Body of pancreas (tissue), 4 donors: ENCODE data around the gene TBL1Y. TPM values are rescaled to one million over a fixed set of nuclear protein-coding genes. Genes with fewer than 3 reads are reported as not detected.

Experiments used
- ATAC-seq: fragments of 150-250 bp; one replicate; pipeline ENCODE4 v1.9.1; 2016
- DNase-seq, 4 donors: peaks; one replicate each; pipeline ENCODE4 v3.0.0-alpha.2; 2019
- H3K27ac ChIP-seq, 4 donors: fragments of 200-600 bp; sonication (generic); 1 replicate in 3 of 4; 2 replicates in 1 of 4; pipeline versions ENCODE4 v1.5.1 to v1.6.1; 2016 to 2019; ENCODE audit warnings: mild to moderate bottlenecking in 1 of 4, mixed read lengths in 1 of 4, moderate library complexity in 1 of 4
- H3K27me3 ChIP-seq, 2 donors: fragments of 200-600 bp; sonication (generic); one replicate each; pipeline ENCODE4 v1.6.0; 2016; ENCODE audit warnings: mild to moderate bottlenecking in 1 of 2
- H3K36me3 ChIP-seq, 2 donors: fragments of 200-600 bp; sonication (generic); replicated peaks in 1 of 2; 2 replicates each; pipeline ENCODE4 v1.5.1; 2016; ENCODE audit warnings: low read depth in 2 of 2; ENCODE audit not compliant: insufficient read depth in 1 of 2
- H3K4me1 ChIP-seq: fragments of 200-600 bp; sonication (generic); one replicate; pipeline ENCODE4 v1.6.0; 2016
- H3K4me3 ChIP-seq, 2 donors: fragments of 200-600 bp; sonication (generic); 1 replicate in 1 of 2; 2 replicates in 1 of 2; pipeline ENCODE4 v1.5.1; 2016 to 2019
- H3K9me3 ChIP-seq, 3 donors: fragments of 200-600 bp; sonication (generic); 1 replicate in 2 of 3; 2 replicates in 1 of 3; pipeline ENCODE4 v1.5.1; 2016
- POLR2A ChIP-seq, 3 donors: fragments of 450-650 bp; IDR thresholded peaks; one replicate each; pipeline ENCODE4 v1.6.1; 2016; ENCODE audit warnings: antibody characterized with exemption in 3 of 3, mild to moderate bottlenecking in 2 of 3
- WGBS, 2 donors: methylation state at CpG; one replicate each; pipeline ENCODE4 v1.1.5; 2017; 5-methylcytosine and 5-hydroxymethylcytosine counted together
- intact Hi-C: fragments of 100-400 bp; cut with DNase I; formaldehyde crosslinking; loops from one replicate; pipeline ENCODE4 v1.15.1; 2023
- total RNA-seq, 2 donors: library from RNA; depleted of rRNA; stranded (reverse); fragments of >200 nt; gene quantifications; one replicate each; pipeline ENCODE4 v1.1.0, GENCODE V29; 2016
- TF ChIP-seq, protein P1 (sequence below), 7 experiments: fragments of 450-650 bp in 4 of 7; fragments of 200-600 bp in 3 of 7; sonication (generic) in 3 of 7; IDR thresholded peaks; one replicate each; pipeline ENCODE4 v1.5.1; 2016 to 2019; ENCODE audit warnings: antibody characterized with exemption in 7 of 7

Gene TBL1Y
- total RNA-seq, 2 donors from 2014 or later = not detected

DNA sequence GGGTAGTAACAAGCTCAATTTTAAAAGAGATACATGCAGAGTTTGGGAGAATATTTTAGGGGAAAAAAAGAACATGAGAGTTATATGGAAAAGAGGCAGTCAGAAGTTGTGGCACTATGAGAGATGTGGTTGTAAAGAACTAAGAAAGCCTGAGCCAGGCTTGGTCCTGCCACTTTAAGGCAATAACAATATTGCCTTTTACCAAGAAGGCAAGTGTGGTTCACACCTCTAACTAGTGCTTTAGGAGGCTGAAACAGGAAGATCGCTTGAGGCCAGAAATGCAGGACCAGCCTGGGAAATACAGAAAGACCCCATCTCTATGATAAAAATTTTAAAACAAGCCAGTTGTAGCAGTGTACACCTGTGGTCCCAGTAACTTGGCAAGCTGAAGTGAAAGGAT, 192.2 kb downstream of the TBL1Y start:
- H3K27me3 ChIP-seq = no peaks in the 10 kb centered on the region

DNA sequence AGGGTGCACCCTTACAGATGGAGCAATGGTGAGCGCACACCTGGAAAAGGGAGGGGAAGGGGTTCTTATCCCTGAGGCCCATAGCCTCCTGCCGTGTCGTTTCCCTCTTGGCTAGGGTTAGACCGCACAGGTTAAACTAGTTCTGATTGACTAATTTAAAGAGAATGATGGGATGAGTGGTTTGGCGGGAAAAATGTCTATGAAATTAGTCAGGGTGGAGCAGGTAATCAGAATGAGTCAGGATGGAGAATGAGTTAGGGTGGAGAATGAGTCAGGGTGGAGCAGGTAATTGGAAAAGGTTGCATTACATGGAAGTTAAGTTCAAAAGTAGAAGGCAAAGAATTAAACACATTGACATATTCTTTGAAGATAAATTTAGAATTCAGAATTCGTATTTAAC, 196.7 kb downstream of the TBL1Y start:
- Histone ChIP-seq H3K36me3 (no peaks in the 10 kb centered on the region), H3K4me3 (no peak overlapping the region), H3K27ac (no peak overlapping the region), H3K9me3 (no peaks in the 10 kb centered on the region), H3K4me1 (no peaks in the 10 kb centered on the region), H3K27me3 (no peaks in the 10 kb centered on the region)
- no peak for ATAC-seq
- WGBS, 2 donors = 85 to 94% methylated on average over 5 to 6 of the region's 6 CpGs
- no peak for DNase-seq
- intact Hi-C loops = no loop called here
- TF ChIP-seq, protein P1, sequence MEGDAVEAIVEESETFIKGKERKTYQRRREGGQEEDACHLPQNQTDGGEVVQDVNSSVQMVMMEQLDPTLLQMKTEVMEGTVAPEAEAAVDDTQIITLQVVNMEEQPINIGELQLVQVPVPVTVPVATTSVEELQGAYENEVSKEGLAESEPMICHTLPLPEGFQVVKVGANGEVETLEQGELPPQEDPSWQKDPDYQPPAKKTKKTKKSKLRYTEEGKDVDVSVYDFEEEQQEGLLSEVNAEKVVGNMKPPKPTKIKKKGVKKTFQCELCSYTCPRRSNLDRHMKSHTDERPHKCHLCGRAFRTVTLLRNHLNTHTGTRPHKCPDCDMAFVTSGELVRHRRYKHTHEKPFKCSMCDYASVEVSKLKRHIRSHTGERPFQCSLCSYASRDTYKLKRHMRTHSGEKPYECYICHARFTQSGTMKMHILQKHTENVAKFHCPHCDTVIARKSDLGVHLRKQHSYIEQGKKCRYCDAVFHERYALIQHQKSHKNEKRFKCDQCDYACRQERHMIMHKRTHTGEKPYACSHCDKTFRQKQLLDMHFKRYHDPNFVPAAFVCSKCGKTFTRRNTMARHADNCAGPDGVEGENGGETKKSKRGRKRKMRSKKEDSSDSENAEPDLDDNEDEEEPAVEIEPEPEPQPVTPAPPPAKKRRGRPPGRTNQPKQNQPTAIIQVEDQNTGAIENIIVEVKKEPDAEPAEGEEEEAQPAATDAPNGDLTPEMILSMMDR (IDR thresholded peaks at IDR 0.05) = no peak
- no peak for TF ChIP-seq POLR2A (IDR thresholded peaks at IDR 0.05)

More for the DNA sequence above, 192.2 kb downstream of the TBL1Y start:
- Histone ChIP-seq H3K27ac (no peak overlapping the region), H3K36me3 (no peaks in the 10 kb centered on the region), H3K4me3 (no peak overlapping the region), H3K9me3 (no peaks in the 10 kb centered on the region), H3K4me1 (no peaks in the 10 kb centered on the region)
- ATAC-seq (no peak), DNase-seq (no peak)
- TF ChIP-seq, protein P1 (IDR thresholded peaks at IDR 0.05) = no peak
- no peak for TF ChIP-seq POLR2A (IDR thresholded peaks at IDR 0.05)
- 91 to 100% methylated on average over 1 of the region's 1 CpG for WGBS, 2 donors
- intact Hi-C loops = no loop called here

DNA sequence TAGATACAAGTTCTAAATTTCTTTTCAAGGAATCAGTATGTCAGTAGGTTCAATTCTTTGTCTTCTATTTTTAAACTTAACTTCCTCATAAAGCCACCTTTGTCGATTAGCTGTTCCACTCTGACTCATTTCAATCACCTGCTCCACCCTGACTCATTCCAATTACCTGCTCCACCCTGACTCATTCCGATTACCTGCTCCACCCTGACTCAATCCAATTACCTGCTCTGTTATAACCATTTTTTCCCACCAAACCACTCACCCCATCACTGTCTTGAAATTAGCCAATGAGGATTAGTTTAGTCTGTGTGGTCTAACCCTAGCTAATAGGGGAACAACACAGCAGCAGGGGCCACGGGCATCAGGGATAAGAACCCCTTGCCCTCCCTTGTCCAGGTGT, 199.6 kb downstream of the TBL1Y start:
- no peak for TF ChIP-seq POLR2A (IDR thresholded peaks at IDR 0.05)
- TF ChIP-seq, protein P1 (IDR thresholded peaks at IDR 0.05) = no peak
- no peak overlapping the region for H3K4me3 ChIP-seq
- WGBS, 2 donors = 84 to 85% methylated on average over 3 of the region's 3 CpGs
- no peak for ATAC-seq
- H3K9me3 ChIP-seq = no peaks in the 10 kb centered on the region
- H3K36me3 ChIP-seq = no peaks in the 10 kb centered on the region
- DNase-seq = no peak
- H3K27me3 ChIP-seq = no peaks in the 10 kb centered on the region
- intact Hi-C loops = no loop called here
- no peak overlapping the region for H3K27ac ChIP-seq
- no peaks in the 10 kb centered on the region for H3K4me1 ChIP-seq

DNA sequence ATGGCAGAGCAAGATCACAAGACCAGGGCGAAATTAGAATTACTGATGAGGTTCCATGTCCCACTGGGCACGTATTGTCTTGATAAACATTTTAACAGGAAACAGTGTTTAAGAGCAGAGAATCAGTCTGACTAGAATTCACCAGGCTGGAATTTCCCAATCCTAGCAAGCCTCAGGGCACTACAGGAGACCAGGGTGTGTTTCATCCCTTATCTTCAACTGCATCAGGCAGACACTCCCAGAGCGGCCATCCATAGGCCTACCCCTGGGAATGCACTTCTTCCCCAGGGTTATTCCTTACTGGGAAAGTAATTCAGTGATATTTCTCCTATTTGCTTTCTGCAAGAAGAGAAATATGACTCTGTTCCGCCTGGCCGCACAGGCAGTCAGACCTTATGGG, 205.4 kb downstream of the TBL1Y start:
- ATAC-seq = no peak
- TF ChIP-seq, protein P1 (IDR thresholded peaks at IDR 0.05) = no peak
- no peak for TF ChIP-seq POLR2A (IDR thresholded peaks at IDR 0.05)
- intact Hi-C loops = no loop called here

DNA sequence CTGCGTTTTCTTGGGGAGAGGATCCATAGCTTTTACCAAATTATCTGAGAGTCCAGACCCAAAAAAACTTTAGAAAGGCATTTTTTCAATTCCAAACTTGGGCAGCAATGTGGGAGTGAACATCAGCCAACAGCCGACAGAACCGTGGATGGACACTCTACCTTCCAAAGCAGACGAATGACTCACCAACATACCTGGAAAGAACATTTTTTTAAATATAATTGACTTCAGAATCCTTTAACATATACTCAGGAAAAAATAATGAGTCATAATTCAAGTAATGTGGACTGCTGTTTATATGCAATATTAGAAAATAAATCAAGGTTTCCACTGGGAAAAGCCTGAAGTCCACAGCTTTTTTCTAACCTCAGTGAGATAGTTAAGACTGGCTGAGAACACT, 211.7 kb downstream of the TBL1Y start:
- Histone ChIP-seq H3K9me3 (no peaks in the 10 kb centered on the region), H3K4me3 (no peak overlapping the region), H3K27me3 (no peaks in the 10 kb centered on the region), H3K4me1 (no peaks in the 10 kb centered on the region), H3K27ac (no peak overlapping the region), H3K36me3 (no peaks in the 10 kb centered on the region)
- intact Hi-C loops = no loop called here
- ATAC-seq (no peak), DNase-seq (no peak)
- 55 to 68% methylated on average over 4 of the region's 4 CpGs for WGBS, 2 donors
- no peak for TF ChIP-seq POLR2A (IDR thresholded peaks at IDR 0.05)
- TF ChIP-seq, protein P1 (IDR thresholded peaks at IDR 0.05) = no peak

More for the DNA sequence above, 205.4 kb downstream of the TBL1Y start:
- H3K4me3 ChIP-seq = no peak overlapping the region
- H3K27me3 ChIP-seq = no peaks in the 10 kb centered on the region
- H3K36me3 ChIP-seq = no peaks in the 10 kb centered on the region
- no peak for DNase-seq
- H3K27ac ChIP-seq = no peak overlapping the region
- 83 to 96% methylated on average over 3 to 5 of the region's 5 CpGs for WGBS, 2 donors
- H3K9me3 ChIP-seq = no peaks in the 10 kb centered on the region
- no peaks in the 10 kb centered on the region for H3K4me1 ChIP-seq
